Dedifferentiated amniotic fluid mesenchymal stem cell (primary cell): ENCODE results near the gene PLEKHG2.
A peak's percentile ranks its signal among the peaks of the same experiment; 100 is the strongest.

Experiments
- DNase-seq: peaks from one replicate; pipeline ENCODE4 v3.0.0-alpha.2; 2016; ENCODE audit errors: extremely low spot score

The PLEKHG2 gene

GRCh38 chr19:39422020-39422419 is 9.6 kb downstream of the PLEKHG2 start:
- no peak for DNase-seq

DNA sequence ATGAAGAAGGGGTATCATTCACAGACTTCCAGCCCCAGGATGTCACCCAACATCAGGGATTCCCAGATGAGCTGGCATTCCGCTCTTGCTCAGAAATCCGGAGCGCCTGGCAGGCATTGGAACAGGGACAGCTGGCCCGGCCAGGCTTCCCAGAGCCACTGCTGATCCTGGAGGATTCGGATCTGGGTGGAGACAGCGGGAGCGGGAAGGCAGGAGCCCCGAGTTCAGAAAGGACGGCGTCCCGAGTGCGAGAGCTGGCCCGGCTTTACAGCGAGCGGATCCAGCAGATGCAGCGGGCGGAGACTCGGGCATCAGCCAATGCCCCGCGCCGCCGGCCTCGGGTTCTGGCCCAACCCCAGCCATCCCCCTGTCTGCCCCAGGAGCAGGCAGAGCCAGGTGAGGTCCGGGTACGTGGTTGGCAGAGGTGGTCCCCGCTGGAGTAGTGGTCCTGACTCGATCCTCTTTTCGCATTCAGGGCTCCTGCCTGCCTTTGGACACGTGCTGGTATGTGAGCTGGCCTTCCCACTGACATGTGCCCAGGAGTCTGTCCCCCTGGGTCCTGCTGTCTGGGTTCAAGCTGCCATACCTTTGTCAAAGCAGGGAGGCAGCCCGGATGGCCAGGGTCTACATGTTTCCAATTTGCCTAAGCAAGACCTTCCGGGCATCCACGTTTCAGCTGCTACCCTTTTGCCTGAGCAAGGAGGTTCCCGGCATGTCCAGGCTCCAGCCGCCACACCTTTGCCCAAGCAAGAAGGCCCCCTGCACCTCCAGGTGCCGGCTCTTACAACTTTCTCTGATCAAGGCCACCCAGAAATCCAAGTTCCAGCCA is 11.0 kb downstream of the PLEKHG2 start:
- no peak for DNase-seq

DNA sequence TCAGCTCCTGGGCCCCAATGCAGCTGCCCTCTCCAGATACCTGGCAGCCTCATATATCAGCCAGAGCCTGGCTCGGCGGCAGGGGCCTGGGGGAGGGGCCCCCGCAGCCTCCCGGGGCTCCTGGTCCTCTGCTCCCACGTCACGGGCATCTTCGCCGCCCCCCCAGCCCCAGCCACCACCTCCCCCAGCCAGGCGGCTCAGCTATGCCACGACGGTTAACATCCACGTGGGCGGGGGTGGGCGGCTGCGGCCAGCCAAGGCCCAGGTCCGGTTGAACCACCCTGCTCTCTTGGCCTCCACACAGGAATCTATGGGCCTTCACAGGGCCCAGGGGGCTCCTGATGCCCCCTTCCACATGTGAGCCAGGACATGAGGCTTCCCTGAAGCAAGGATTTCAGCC is 12.5 kb downstream of the PLEKHG2 start:
- DNase-seq: no peak

DNA sequence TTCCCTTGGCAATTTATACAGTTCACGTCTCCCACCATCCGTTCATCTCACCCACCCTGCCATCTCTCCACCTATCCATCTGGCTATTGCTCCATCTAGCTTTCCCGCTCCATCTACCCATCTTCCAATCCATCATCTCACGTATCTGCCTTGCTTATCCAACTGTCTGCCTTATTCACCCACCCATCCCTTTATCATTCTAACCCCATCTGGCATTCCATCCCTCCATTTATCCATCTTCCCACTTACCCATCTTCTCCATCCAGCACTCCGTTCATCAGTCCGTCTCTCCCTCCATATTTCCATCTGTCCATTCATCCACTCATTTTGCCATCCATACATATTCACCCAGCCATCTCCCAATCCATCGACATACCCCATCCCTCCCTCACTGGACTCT is 13.3 kb downstream of the PLEKHG2 start:
- no peak for DNase-seq

DNA sequence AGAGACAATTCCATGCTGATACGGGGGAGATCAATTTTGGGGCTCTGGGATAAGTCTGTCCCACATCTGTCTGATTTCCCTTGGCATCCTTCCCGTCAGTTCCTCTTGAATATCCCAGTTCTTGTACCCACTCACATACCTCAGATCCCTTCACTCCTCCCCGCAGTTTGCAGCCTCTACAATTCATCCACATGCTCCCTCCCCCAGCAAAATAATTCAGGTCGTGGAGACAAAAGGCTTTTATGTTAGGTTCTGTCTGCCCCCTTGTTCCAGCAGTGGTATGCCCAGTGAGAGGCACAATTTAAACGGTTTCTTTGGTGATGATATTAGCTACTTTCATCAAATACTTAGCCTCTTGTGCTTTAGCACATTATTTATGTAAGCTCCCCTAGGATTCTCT is 13.7 kb downstream of the PLEKHG2 start:
- no peak for DNase-seq

DNA sequence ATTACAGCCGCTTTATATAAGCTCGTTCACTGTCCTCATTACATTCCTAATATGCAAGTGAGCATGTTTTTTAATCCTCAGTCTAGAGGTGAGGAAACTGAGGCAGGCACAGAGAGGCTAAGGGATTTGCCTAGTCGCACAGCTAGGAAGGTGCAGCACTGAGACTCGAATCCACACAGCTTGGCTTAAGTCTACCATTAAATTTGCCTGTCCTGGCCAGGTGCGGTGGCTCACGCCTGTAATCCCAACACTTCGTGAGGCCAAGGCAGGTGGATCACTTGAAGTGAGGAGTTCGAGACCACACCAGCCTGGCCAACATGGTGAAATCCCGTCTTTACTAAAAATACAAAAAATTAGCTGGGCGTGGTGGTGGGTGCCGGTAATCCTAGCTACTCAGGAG is 15.2 kb downstream of the PLEKHG2 start:
- DNase-seq: no peak

- peak; percentile 67 for DNase-seq
Observed at GRCh38 chr19:39428283-39429112, 16.0 kb downstream of the PLEKHG2 start.

DNA sequence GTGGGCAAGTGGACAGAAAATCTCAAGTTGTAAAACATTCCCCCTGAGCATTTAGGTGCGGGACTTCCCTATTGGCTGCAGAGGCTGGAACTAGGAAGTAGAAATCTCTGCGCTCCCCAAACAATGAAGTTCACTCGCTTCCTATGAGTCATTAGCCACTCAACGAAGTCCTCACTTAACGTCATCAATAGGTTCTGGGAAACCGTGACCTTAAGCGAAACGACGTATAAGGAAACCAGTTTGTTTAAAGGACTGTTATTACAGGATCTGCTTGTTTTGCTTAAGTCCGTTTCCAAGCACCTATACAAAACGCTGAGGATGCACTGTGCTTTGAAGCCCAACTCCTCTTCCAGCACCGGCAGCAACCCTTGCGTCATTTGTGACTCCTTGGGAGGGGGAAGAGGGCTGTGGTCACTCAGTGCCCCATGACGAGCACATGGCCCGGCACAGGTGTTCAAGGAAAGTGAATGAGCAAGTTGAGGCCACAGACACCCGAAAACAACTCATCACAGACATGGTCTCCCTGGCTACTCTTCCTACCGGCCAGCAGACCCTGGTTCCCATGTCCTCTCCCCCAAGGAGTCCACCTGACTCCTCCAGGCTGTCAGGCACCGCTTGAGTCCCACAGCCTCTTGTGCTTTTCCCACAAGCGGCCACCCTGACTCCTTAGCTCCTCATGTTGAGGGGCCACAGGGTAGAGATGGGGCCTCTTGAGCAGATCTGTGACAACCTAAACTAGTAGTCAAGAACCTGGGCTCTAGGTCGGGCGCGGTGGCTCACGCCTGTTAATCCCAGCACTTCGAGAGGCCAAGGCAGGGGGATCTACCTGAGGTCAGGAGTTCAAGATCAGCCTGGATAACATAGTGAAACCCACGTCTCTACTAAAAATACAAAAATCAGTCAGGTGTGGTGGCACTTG is 18.5 kb downstream of the PLEKHG2 start:
- no peak for DNase-seq

- DNase-seq: no peak
Observed at GRCh38 chr19:39432677-39433025, 20.2 kb downstream of the PLEKHG2 start.

DNA sequence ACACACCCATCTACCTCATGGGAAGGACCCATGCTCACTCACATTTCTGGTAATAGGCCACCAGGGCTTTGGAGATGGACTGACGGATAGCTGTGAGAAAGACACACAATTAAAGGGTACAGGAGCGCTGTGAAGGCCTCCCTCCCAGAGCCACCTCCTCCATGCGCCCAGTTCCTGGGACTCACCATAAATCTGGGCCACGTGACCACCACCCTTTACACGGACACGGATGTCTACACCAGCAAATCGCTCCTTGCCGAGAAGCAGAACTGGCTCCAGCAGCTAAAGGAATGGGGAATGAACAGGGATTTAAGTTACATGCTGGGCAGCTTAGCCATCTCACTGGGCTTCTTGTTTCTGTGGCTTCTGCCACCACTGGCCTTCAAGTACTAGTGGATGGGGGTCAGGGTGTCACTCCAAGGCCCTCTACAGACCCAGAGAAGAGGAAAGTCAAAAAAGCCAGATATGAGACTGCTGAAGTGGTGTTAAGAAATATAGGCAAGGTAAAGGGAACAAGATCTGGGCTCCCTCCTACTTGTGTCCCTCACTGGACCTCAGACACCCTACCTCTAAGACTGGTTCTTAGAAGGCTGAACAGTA is 21.1 kb downstream of the PLEKHG2 start:
- no peak for DNase-seq

GRCh38 chr19:39434123-39435076 is 21.9 kb downstream of the PLEKHG2 start:
- no peak for DNase-seq

GRCh38 chr19:39435499-39436349 is 23.3 kb downstream of the PLEKHG2 start, which contains the start of gene RPS16:
Gene RPS16, minus strand, starts transcription at chr19:39435949. Its CDS starts 54 bp downstream, at chr19:39435895.
- DNase-seq: peak; percentile 98

- DNase-seq: no peak
Observed at GRCh38 chr19:39436350-39436716, 23.9 kb downstream of the PLEKHG2 start.

GRCh38 chr19:39438270-39438934 is 25.9 kb downstream of the PLEKHG2 start:
- DNase-seq: no peak

DNA sequence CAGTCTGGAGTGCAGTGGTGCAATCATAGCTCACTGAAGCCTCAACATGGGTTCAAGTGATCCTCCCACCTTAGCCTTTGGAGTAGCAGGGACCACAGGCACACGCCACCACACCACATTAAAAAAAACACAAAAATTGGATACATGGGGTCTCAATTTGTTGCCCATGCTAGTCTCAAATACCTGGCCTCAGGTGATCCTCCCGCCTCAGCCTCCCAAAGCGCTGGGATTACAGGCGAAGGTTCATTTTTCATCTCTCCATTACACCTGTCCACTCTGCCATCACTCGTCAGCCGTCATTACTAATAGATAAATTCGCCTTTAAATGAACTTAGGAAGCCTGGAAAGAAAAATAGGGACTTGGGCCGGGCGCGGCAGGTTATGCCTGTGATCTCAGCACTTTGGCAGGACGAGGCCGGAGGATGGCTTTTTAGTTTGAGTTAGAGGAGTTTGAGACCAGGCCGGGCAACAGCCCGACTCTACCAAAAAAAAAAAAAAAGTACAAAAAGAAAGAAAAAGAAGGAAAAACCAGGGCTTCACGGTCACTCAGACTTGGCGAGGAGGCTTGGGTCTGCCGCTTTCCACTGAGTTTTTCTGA is 32.2 kb downstream of the PLEKHG2 start:
- DNase-seq: no peak

- DNase-seq: peak; percentile 97
Observed at GRCh38 chr19:39445196-39446111, 33.0 kb downstream of the PLEKHG2 start, which contains the start of gene SUPT5H. Gene SUPT5H, plus strand, starts transcription at chr19:39445582. Its CDS starts 309 bp downstream, at chr19:39445891.

- no peak for DNase-seq
Observed at GRCh38 chr19:39446365-39447084, 34.1 kb downstream of the PLEKHG2 start.
